DMS 273 treated with DMSO at 0.1 percent for 48 hours (cell line): Measurements from ENCODE around the gene TRMT61A.
A peak's percentile ranks its signal among the peaks of the same experiment; 100 is the strongest.
"Not testable (repeated sequence)": the region's sequence is repeated elsewhere in the genome, so short reads cannot be mapped to it uniquely, and the experiment has no call there.

Source experiments
- DNase-seq: peaks from one replicate; lab custom pipeline; 2025; lab: John Stamatoyannopoulos, UW

The TRMT61A gene

DNA sequence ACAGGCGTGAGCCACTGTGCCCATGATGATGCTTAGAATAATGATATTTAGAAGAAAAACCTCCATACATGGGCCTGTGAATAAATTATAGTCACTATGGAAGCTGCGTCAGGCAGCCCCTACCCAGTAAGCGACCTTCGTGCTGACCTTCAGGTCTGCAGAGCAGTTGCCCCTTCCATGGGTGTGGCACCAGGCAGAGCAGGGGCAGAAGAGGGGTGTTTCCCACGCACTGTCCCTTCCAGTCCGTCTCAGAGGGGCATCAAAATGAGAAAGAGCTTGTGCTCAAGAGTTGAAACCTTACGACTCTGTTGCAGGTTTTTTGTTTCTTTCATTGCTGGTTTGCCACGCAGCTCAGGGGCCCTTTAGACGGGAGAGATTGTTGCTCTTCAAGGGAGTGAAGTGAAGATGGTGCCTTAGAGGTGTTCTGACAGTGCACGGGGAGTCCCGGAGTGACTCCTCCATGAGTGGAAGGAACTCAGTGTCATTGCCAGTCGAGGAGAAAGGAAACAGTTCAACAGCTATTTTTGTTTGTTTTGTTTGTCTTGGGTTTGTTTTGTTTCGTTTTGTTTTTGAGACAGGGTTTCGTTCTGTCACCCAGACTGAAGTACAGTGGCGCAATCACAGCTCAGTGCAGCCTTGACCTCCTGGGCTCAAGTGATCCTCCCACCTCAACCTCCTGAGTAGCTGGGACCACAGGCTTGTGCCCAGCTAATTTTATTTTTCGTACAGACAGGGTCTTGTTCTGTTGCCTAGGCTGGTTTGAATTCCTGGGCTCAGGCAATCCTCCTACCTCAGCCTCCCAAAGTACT, 20.3 kb upstream of the TRMT61A start:
- DNase-seq: no peak

DNA sequence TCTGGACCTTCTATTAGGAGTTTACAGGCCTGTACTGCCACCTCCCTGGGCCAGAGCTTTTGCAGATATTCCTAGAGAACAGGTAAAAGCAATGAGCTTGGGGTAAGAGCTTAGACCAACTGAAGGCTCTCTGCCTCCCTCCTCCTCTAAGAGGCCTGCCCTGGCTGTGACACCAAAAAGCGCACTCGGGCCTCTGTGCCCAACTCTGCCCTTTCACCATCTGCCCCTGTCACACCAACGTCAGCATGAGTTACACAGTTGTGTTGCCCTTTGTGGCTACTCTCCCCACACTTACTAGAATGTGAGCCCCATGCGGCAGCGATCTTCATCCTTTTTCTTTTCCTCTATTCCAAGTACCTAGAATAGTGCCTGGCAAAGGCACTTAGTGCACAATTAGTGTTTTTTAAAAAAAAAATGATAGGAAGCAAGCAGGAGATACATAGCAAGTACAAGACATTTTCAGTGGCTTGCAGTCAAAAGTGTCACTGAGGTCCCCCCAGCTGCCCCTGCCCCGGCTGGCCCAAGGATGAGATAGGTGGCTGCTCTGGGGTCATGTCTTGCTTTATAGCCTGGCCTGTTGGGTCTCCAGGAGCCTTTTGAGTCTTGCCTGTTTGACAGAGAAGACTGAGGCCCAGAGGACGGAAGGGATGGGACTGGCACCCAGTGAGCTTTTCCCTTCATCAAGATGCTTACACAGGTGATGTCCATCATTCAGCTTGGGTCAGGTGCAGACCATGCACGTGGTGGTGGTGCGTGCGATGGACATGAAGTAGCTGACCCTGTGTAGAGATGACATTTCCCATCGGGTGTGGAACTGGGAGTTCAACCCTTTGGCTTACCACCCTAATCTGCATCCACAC, 18.9 kb upstream of the TRMT61A start:
- DNase-seq: no peak

DNA sequence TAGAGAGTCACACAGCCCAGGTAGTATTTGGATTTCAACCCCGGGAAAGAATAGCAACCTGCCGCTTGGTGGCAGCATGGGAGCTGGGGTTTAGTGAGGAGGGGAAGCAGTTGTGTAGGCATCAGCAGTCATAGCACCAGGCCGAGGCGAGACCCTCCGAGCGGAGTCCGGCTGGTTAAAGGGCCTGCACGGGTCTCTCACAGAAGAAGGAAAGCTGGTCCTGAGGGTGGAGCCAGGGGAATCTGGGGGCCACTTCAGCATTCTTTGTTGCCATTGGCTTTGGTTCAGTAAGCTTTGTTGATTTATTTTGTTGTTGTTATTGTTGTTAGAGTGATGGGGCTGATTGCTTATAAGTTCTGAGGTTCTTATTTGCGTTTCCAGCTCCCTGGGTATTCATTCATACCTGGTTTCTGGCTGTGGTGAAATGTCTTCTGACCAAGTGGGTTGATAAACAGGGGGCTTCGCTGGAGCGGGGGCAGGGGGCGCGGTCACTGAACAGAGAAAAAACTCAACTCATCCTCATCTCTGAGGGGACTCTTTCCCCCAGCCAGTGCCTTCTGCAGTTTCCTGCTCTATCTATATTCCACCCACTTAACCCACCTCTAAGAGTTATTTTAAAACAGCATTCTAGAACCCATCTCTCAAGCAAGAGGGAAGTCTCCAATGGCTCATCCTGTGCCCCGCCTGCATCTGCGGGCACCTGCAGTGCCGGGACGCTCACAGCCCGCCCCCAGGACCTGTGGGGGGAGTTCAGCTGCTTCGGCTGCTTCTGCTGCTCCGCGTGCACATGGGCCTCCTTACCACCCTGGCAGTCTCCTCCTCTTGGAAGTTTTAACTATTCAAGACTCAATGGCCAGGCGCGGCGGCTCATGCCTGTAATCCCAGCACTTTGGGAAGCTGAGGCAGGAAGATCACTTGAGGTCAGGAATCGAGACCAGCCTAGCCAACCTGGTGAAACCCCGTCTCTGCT, 18.0 kb upstream of the TRMT61A start:
- DNase-seq: no peak

DNA sequence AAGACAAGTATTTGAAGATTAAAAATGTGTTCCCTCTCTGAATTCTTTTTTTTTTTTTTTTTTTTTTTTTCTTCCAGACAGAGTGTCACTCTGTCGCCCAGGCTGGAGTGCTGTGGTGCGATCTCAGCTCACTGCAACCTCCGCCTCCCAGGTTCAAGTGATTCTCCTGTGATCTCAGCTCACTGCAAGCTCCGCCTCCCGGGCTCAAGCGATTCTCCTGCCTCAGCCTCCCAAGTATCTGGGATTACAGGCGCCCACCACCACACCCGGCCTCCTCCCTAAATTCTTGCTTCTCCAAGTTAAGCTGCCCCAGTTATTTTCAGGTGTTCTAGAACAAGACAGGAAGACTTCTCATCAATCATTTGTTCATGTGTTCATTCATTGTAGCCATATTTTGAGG, 16.8 kb upstream of the TRMT61A start:
- DNase-seq: not testable (repeated sequence)

DNA sequence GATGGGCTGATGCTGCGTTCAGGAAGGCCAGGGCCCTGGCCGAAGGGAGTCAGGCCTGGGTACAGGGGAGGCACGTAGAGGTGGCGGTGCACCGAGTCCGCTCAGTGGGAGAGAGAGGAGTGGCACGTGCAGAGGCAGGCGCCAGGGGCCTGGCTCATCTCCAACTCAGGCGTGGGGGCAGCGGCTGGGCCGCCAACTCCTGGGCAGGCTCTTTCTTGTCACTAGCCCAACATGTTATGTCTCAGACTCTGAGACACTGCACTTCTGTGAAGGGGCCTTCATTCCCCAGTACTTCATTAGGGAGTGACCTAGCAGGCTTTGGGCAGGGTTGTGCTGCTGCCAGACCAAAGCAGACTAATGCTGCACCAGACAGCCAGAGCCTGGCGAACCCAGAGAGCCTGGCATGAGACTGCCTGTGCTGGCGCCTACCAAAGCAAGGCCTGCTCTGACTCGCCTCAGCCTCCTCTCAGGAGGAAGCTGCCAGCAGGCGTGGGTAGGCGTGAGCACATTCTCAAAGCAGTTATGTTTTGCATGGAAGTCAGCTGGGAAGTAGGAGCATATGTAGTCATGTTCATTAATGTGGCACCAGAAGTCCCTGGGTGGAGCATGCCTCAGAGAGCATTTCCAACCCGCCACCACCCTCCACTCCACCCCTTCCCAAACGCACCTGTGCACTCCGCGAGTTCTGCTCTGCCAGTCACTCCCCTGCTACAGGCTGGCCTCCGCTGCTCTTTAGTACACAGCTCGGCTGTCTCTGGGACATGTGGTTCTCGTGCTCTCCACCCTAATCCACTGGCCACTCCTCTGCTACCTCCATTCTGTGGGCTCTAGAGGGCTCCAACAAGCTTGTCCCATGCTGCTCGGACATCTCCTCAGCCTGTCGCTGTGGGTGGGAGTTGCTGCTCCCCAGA, 16.0 kb upstream of the TRMT61A start:
- peak; percentile 97 for DNase-seq

DNA sequence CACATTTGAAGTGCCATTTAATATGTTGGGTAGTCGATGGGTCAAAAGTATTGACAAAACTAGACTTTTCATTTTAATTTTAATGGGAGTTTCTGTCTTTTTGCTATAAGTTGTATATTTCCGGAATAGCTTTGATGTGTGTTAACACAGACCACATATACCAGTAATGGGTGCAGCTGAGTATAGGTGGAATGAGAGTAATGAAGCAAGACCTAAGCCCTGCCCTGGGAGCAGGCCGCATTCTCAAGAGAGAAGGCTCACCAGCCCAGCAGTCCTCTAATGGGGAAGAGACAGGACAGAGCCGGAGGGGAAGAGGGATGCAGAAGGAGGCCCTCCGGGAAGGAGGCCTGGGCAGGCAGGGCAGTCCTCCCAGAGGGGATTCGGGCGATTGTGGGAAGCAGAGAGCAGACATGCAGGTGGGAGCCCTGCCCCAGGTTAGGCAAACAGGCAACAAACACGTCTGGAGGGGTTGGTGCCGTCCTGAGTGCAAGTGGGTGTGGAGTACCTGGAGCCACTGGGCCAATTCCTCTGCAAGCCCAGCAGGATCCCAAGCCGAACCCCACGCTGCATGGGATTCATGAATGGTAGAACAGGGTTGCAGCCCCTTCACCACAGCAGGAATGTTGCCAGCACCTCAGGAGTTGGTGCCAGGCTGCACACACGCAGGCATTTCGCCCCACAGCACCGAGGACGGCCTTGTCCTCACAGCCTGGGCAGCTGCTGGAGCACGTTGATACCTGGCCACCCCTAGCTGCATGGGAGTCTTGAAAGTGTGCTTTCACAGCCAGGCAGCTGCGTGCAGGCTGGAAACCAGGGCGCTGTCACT, 14.2 kb upstream of the TRMT61A start:
- no peak for DNase-seq

DNA sequence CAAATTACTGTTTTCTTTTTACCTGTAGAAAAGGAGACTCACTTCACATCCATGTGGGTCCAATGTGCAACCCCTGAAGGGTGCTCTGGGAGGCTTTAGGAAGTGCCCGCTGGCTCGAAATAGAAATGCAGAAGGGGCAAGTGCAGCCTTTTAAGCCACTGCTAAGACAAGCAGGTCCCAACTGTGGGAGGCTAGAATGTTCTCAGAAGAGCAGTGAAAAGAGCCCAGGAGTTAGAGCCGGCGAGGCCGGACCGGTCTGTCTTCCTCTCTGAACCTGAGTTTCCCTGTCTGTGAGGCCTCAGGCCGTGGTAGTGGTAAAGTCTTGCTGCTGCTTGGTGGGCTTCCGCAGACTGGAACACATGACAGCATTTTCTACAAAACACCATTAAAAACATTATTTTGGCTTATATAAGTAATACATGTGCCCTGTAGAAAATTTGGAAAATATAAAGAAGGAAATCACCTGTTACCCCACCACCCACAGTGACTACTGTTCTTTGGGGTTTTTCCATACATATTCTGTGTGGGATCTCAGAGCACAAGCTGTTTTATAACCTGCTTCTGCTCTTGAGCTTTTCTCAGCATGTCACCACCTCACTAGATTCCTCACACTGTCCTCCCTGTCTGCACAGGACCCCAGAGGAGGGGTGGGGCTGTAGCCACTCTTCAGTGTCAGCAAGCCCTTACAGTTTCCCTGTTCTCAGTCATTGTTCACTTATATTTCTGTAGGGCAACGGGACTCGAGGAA, 12.4 kb upstream of the TRMT61A start:
- no peak for DNase-seq

DNA sequence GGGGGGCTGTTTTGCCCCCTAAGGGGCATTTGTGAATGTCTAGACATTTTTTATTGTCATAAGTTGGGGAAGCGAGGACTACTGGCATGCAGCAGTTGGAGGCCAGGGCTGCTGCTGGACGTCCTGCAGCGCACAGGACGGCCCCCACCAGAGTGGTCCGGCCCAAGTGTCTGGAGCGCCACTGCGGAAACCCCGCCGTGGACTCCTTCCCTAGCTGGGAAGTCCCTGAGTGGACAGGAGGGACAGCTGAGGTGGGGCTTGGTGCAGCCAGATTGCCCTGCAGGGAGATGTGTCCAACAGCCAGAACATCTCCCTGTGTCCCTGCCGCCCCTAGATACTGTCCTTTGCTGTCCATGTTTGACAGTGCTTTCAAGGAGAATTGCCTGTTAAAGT, 11.8 kb upstream of the TRMT61A start:
- no peak for DNase-seq

DNA sequence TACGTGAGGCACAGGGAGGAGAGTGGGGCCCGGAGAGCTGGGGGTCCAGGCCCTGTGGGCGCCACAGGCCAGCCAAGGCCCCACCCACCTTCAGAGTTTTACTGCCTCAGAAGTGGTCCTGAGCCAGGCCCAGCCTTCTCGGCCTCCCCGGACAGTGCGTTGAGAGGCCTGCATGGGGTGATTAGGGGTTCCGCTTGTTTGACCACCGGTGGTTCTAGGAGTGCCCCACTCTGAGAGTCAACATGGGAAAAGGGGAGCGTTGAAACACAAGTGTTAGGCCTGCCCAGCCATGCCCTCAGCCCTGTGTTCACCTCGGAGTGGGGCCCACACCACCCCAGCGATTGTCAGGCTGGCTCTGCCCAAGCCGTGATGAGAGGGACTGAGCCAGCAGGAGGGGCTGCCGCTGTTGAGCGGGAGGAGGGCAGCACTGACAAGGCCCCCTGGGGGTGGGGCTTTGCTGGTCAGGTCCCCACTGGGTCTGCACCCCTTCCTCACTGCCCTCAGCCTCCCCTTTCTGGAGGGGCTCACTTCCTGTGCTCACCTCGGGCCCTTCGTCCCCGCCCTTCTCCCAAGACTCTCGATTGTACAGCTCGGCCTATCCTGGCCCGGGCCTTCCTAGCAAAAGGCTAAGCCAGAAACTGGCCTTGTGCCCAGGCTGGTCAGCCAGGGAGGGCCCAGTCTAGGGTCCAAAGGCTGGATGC, 11.1 kb upstream of the TRMT61A start:
- DNase-seq: no peak

DNA sequence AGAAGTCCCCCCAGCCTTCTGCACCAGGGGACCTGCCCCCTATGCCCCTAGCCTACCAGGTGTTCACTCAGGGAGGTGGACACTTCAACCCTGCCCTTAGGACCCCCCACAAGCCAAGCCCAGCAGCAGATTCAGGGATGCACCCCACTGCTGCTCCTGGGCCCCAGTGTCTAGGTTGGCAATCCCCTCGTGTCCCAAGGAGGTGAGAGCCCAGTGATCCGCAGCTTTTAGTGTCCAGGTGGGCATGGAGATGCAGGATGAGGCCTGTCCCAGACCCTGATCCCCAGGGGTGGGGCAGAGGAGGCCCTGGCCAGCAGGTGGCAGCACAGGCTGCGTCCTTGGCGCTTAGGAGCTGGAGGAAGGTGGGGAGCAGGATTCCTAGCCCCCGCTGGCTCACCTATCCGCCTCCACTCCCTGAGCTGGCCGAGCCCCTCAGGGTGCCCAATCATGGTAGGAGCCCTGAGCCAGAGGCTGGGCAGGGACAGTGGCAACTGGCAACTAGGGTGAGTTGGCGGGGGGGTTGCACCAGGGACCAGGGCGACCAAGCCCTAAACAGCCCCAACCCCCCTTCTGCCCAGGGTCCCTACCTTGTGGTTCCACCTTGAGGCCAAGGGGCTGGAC, 10.5 kb upstream of the TRMT61A start:
- DNase-seq: no peak

DNA sequence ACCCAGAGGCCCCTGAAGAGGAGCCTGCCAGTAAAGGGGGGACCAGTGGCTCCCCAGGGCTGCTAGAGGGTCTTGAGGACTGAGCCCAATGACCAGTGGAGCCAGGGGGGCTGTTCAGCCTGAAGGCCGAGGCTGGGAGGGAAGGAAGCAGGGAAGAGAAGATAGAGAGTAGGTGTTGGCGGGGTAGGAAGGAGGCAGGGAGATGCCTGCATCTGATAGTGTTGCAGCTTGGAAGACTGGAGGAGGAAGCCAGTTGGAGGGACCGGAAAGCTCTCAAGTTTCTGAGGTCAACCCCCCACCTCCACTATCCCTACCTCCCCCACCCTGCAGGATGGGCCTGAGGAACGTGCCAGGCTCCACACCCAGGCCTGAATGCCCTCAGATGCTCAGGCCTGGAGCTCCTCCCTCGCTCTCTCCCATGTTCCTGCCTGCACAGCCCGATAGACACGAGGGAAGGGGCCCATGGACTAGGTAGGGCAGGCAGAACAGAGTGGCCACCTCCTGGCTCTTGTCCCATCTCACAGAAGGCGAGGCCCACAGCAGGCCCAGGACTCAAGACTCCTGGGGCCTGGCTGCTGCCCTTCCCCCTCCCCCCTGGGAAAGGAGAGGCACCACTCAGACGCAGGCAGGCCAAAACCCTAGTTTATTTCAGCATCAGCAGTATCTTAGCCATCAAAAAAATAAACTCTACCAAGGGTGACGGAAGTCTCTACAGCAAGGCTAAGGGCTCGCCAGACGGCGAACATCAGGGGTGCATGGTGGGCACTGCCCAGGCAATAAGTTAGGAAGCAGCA, 9.8 kb upstream of the TRMT61A start:
- DNase-seq: peak; percentile 47

DNA sequence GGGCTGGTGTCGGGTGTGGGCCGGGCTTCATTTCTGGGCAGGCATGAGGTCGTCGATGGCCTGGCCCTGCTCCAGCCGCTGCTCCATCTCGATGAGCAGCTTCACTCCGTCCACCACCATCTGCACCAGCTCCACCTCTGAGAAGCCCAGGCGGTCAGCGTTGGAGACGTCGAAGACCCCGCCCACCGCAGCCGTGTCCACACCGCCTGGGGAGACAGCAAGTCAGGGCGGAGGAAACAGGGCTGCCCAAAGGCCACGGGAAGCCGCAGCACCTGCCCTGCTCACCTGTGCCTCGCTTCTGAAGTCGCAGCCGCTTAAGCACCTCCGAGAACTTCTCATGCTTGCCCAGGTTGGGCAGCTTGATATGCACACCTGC, 9.2 kb upstream of the TRMT61A start:
- no peak for DNase-seq

DNA sequence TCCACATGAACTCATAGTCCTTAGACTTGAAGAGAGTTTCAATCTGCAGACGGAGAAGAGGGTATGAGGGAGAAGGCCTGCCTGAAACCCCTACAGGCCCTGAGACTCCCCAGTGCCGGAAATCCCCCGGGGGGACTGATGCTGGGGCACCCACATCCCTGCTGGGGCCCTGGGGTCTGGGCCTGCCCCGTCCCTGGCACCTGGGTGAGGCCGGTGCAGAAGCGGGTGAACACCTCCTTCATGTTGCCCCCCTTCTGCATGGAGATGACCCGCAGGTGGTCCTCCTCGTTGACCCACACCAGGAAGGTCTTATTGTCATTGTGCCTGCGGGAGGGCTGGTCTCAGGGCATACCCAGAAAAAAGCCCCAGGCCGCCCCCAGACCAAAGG, 8.7 kb upstream of the TRMT61A start:
- no peak for DNase-seq

DNA sequence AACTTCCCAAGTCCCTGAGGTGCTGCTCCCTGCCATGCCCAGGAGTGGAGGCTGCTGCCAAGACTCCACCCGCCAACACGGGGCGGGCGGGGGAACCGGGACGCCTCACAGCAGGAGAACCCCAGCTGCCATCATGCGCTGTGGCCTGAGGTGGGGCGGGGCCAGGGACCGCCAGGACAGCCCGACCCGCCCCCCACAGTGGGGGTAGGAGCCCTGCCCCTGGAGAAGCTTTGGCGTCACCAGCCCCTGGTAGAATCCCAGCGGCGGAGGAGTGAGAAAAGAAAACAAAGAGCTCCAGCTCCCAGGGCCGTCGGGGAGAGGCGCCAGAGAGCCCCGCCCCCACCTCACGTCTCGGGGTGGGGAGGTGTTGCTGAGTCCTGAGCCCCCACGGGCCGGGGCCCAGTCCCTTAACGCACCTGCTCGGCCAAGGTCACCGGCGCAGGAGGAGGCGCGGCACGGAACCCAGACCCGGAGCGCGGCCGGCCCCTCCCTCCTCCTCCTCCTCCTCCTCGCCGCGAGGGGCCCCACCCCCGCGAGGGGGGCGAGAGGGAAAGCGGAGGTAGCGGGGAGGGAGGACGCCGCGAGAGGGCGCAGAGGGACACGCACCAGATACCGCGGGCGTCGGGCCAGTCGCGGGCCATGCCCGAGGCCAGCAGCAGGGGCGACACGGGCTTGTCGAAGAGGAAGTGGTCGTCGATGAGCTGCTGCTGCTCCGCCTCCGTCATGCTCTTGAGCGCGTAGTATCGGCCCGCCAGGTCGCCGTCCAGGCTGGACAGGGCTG, 8.1 kb upstream of the TRMT61A start:
- peak; percentile 58 for DNase-seq

DNA sequence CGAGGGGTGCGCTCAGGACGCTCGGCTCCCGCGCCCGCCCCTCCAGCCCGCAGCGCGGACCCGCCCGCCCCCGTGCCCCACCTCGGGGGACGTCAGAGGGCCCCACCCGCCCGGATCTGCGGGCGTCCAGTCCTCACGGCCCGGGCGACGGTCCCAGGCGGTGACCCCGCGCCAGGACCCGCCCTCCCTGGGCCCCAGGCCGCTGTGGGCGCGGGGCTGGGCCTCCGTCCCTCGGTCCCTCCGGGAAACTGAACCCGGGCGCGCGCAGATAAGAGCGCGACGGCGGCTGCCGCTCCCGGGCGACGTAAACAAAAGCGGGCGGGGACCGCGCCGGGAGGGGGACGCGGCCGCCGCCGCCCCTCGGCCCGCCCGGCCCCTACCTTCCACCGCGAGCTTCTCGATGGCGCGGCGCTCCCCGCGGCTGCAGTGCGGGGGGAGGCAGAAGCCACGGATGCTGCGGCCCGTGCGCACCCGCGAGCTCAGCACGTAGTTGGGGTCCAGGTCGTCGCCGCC, 7.5 kb upstream of the TRMT61A start:
- DNase-seq: no peak

DNA sequence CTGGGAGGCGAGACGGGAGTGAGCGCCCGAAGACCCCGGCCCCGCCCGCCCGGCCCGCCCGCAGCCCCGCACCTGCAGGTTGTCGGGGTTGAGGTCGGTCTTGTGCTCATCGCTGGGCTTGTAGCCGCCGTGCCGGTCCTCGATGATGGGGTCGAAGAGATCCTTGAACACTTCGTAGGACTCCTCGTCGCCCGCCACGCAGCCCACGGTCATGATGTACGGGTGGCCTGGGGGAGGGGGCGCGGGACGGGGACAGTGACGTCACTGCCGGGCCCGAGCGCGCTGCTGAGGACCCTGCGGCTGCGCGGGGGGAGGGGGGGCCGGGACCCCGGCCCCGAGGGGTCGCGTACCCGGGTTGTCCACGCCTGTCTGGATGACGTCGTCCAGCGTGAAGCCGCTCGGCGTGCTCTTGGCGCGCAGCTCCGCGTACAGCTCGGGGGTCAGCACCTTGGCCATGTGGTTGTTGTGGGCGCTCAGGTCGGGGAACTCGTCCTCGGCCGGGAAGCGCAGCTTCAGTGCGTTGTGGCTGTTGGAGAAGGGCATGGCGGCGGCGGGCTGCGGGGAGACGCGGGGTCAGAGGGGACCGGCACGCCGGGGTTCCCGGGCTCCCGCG, 6.9 kb upstream of the TRMT61A start:
- DNase-seq: no peak
